ENCODE data around the gene ZNF618. TPM values are rescaled to one million over a fixed set of nuclear protein-coding genes. Genes with fewer than 3 reads are reported as not detected.

Gene ZNF618
- total RNA-seq, 4 donors from 2014 or later: 0.26 to 1.2 (median 1.0) TPM

GRCh38 chr9:114094971-114095370 lies 218.9 kb downstream of the ZNF618 start:
- H3K27ac ChIP-seq: no peak overlapping the region
- in situ Hi-C loops (cut with MboI; ENCODE audit: low sequenced_read_pairs in 4 of 4): no loop called here
- peaks cover 0 to 6% of the 10 kb centered on the region in 2 donors for H3K4me1 ChIP-seq
- ATAC-seq: no peak
- no peaks in the 10 kb centered on the region for H3K36me3 ChIP-seq
- no peak for DNase-seq
- H3K27me3 ChIP-seq: peaks cover 8 to 20% (median 17%) of the 10 kb centered on the region in 3 donors
- TF ChIP-seq POLR2A (IDR thresholded peaks at IDR 0.05): no peak
- TF ChIP-seq, protein P1, sequence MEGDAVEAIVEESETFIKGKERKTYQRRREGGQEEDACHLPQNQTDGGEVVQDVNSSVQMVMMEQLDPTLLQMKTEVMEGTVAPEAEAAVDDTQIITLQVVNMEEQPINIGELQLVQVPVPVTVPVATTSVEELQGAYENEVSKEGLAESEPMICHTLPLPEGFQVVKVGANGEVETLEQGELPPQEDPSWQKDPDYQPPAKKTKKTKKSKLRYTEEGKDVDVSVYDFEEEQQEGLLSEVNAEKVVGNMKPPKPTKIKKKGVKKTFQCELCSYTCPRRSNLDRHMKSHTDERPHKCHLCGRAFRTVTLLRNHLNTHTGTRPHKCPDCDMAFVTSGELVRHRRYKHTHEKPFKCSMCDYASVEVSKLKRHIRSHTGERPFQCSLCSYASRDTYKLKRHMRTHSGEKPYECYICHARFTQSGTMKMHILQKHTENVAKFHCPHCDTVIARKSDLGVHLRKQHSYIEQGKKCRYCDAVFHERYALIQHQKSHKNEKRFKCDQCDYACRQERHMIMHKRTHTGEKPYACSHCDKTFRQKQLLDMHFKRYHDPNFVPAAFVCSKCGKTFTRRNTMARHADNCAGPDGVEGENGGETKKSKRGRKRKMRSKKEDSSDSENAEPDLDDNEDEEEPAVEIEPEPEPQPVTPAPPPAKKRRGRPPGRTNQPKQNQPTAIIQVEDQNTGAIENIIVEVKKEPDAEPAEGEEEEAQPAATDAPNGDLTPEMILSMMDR (IDR thresholded peaks at IDR 0.05 in 4 of 5, conservative IDR thresholded peaks at IDR 0.05 in 1 of 5): no peak
- no peak overlapping the region for H3K4me3 ChIP-seq
- intact Hi-C loops (cut with DNase I; ENCODE audit: low total_unique reads): no loop called here
- no peaks in the 10 kb centered on the region for H3K9me3 ChIP-seq

- peaks cover 8 to 20% (median 17%) of the 10 kb centered on the region in 3 donors for H3K27me3 ChIP-seq
- no peak for DNase-seq
- in situ Hi-C loops (cut with MboI; ENCODE audit: low sequenced_read_pairs in 4 of 4): no loop called here
Measured at GRCh38 chr9:114096041-114096511, 220.0 kb downstream of the ZNF618 start.

DNA sequence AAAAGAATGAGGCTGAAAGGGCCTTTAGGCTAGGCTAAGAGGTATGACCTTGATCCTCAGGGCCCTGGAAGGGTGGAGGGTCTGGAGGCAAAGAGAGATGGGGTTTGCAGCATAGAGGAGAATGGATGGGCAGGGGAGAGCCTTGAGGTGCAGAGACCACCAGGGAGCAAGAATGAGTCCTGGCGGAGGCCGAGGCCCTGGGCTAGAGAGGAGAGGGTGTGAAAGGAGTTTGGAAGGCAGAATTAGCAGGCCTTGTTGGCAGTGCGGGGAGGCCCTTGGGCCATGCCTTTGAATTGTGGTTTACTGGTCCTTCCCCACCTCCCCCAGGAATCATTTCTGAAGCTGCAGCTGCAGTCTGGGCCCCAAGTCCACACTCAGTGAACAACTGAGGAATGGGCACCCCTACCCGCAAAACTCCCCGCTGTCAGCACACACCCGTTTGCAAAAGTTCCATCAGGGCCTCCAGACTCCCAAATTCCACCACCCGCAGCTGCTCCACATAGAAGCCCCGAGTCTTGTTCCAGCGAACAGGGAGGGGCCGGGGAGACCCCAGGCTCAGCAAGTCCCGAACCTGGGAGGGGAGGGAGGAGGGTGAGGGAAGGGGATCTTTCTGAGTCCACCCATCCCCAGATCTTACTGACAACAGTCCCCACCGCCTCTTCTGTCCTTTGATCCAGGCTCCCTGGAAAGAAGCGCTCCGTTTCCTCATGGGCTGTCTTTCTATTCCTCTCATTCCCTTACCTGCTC lies 220.9 kb downstream of the ZNF618 start:
- no peak overlapping the region for H3K27ac ChIP-seq
- peaks cover 0 to 6% of the 10 kb centered on the region in 2 donors for H3K4me1 ChIP-seq
- no peaks in the 10 kb centered on the region for H3K9me3 ChIP-seq
- TF ChIP-seq, protein P1 (IDR thresholded peaks at IDR 0.05 in 4 of 5, conservative IDR thresholded peaks at IDR 0.05 in 1 of 5): no peak
- TF ChIP-seq POLR2A (IDR thresholded peaks at IDR 0.05): no peak
- intact Hi-C loops (cut with DNase I; ENCODE audit: low total_unique reads): no loop called here
- H3K4me3 ChIP-seq: no peak overlapping the region
- H3K27me3 ChIP-seq: peaks cover 11 to 20% (median 17%) of the 10 kb centered on the region in 3 donors
- H3K36me3 ChIP-seq: no peaks in the 10 kb centered on the region
- in situ Hi-C loops (cut with MboI; ENCODE audit: low sequenced_read_pairs in 4 of 4): no loop called here
- ATAC-seq (no peak), DNase-seq (no peak)

More at GRCh38 chr9:114096041-114096511, 220.0 kb downstream of the ZNF618 start:
- H3K4me3 ChIP-seq: no peak overlapping the region
- no peak overlapping the region for H3K27ac ChIP-seq
- TF ChIP-seq, protein P1 (IDR thresholded peaks at IDR 0.05 in 4 of 5, conservative IDR thresholded peaks at IDR 0.05 in 1 of 5): no peak
- TF ChIP-seq POLR2A (IDR thresholded peaks at IDR 0.05): no peak
- H3K36me3 ChIP-seq: no peaks in the 10 kb centered on the region
- intact Hi-C loops (cut with DNase I; ENCODE audit: low total_unique reads): no loop called here
- no peak for ATAC-seq
- peaks cover 0 to 6% of the 10 kb centered on the region in 2 donors for H3K4me1 ChIP-seq
- no peaks in the 10 kb centered on the region for H3K9me3 ChIP-seq

DNA sequence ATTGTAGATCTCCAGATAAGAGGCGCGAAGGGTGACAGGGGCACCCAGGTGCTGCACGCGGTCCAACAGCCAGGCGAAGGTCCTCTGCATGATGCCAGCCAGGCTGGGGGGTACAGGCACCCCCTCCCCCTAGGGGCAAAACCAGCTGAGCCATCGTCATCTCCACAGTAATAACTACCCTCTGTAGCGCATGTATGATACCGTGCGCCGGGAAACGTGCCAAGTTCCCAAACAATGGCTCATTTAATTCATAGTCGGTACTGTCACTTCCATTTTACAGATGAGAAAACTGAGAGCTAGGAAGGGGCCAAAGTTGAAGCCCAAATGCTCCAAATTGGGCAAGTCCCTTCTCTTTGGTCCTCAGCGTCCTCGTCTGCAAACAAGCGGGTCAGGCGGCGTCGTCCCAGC lies 221.5 kb downstream of the ZNF618 start:
- ATAC-seq (no peak), DNase-seq (no peak)
- Histone ChIP-seq H3K27me3 (peaks cover 11 to 20% (median 17%) of the 10 kb centered on the region in 3 donors), H3K36me3 (no peaks in the 10 kb centered on the region), H3K4me3 (peak overlapping the region; percentile 24 to 56 (median 50)), H3K4me1 (peaks cover 0 to 6% of the 10 kb centered on the region in 2 donors), H3K9me3 (no peaks in the 10 kb centered on the region), H3K27ac (no peak overlapping the region)
- intact Hi-C loops (cut with DNase I; ENCODE audit: low total_unique reads): no loop called here
- TF ChIP-seq, protein P1 (IDR thresholded peaks at IDR 0.05 in 4 of 5, conservative IDR thresholded peaks at IDR 0.05 in 1 of 5): no peak
- no peak for TF ChIP-seq POLR2A (IDR thresholded peaks at IDR 0.05)
- in situ Hi-C loops (cut with MboI; ENCODE audit: low sequenced_read_pairs in 4 of 4): no loop called here
